ENCODE data around the gene ATXN7L3.

Gene ATXN7L3

GRCh38 chr17:44219108-44219615 lies 19.5 kb upstream of the ATXN7L3 start:
- no peaks in the 10 kb centered on the region for H4K20me1 ChIP-seq (ENCODE audit: insufficient read depth)
- H3K36me3 ChIP-seq (ENCODE audit: insufficient read depth), result peaks cover 9% of the 10 kb centered on the region; the same call in 1 of the 2 replicates
- peaks cover 33% of the 10 kb centered on the region for H3K4me1 ChIP-seq (ENCODE audit: low read depth, poor library complexity, severe bottlenecking)
- no peak overlapping the region for H3K4me3 ChIP-seq (IDR thresholded peaks at IDR 0.05; ENCODE audit: insufficient read depth, low read depth, low read length)
- H3K79me2 ChIP-seq (ENCODE audit: insufficient read depth, low read depth), result peaks cover 48% of the 10 kb centered on the region
- no peak overlapping the region for H3K4me2 ChIP-seq
- no peak overlapping the region for H2AFZ ChIP-seq (ENCODE audit: low read depth)
- H3K27me3 ChIP-seq (ENCODE audit: insufficient read depth, low read depth), result no peaks in the 10 kb centered on the region
- H3K27ac ChIP-seq, result peak overlapping the region; percentile 96
- H3K9ac ChIP-seq, result peak overlapping the region; percentile 79
- TF ChIP-seq CTCF (conservative IDR thresholded peaks at IDR 0.05; ENCODE audit: low read depth, low read length), result no peak

- H3K27me3 ChIP-seq (ENCODE audit: insufficient read depth, low read depth), result no peaks in the 10 kb centered on the region
- H3K79me2 ChIP-seq (ENCODE audit: insufficient read depth, low read depth), result peaks cover 48% of the 10 kb centered on the region
- H3K9ac ChIP-seq, result peak overlapping the region; percentile 79
- peak overlapping the region; percentile 69 for H3K4me3 ChIP-seq (IDR thresholded peaks at IDR 0.05; ENCODE audit: insufficient read depth, low read depth, low read length)
- TF ChIP-seq CTCF (conservative IDR thresholded peaks at IDR 0.05; ENCODE audit: low read depth, low read length), result peak; percentile 77
- peaks cover 9% of the 10 kb centered on the region; the same call in 1 of the 2 replicates for H3K36me3 ChIP-seq (ENCODE audit: insufficient read depth)
- no peaks in the 10 kb centered on the region for H4K20me1 ChIP-seq (ENCODE audit: insufficient read depth)
- peak overlapping the region; percentile 96 for H3K27ac ChIP-seq
- H3K4me1 ChIP-seq (ENCODE audit: low read depth, poor library complexity, severe bottlenecking), result peaks cover 33% of the 10 kb centered on the region
- peak overlapping the region; percentile 23; the same call in 1 of the 2 replicates for H2AFZ ChIP-seq (ENCODE audit: low read depth)
- H3K4me2 ChIP-seq, result peak overlapping the region; percentile 81; the same call in 1 of the 2 replicates
Observed at GRCh38 chr17:44218344-44219107, 18.8 kb upstream of the ATXN7L3 start.

GRCh38 chr17:44217738-44218343 lies 18.2 kb upstream of the ATXN7L3 start:
- H3K4me3 ChIP-seq (IDR thresholded peaks at IDR 0.05; ENCODE audit: insufficient read depth, low read depth, low read length), result peak overlapping the region; percentile 69
- H3K36me3 ChIP-seq (ENCODE audit: insufficient read depth), result peaks cover 9% of the 10 kb centered on the region; the same call in 1 of the 2 replicates
- H4K20me1 ChIP-seq (ENCODE audit: insufficient read depth), result no peaks in the 10 kb centered on the region
- H3K4me2 ChIP-seq, result peak overlapping the region; percentile 81
- no peak; the same call in 1 of the 2 replicates for TF ChIP-seq CTCF (conservative IDR thresholded peaks at IDR 0.05; ENCODE audit: low read depth, low read length)
- peaks cover 48% of the 10 kb centered on the region for H3K79me2 ChIP-seq (ENCODE audit: insufficient read depth, low read depth)
- peak overlapping the region; percentile 79 for H3K9ac ChIP-seq
- peak overlapping the region; percentile 96 for H3K27ac ChIP-seq
- H3K4me1 ChIP-seq (ENCODE audit: low read depth, poor library complexity, severe bottlenecking), result peaks cover 26% of the 10 kb centered on the region
- H2AFZ ChIP-seq (ENCODE audit: low read depth), result peak overlapping the region; percentile 23; the same call in 1 of the 2 replicates
- no peaks in the 10 kb centered on the region for H3K27me3 ChIP-seq (ENCODE audit: insufficient read depth, low read depth)

- H3K4me3 ChIP-seq (IDR thresholded peaks at IDR 0.05; ENCODE audit: insufficient read depth, low read depth, low read length), result no peak overlapping the region
- no peak for TF ChIP-seq CTCF (conservative IDR thresholded peaks at IDR 0.05; ENCODE audit: low read depth, low read length)
Observed at GRCh38 chr17:44216694-44217093, 17.0 kb upstream of the ATXN7L3 start.

More at GRCh38 chr17:44216694-44217093, 17.0 kb upstream of the ATXN7L3 start:
- no peaks in the 10 kb centered on the region for H3K27me3 ChIP-seq (ENCODE audit: insufficient read depth, low read depth)
- H4K20me1 ChIP-seq (ENCODE audit: insufficient read depth), result no peaks in the 10 kb centered on the region
- peaks cover 17% of the 10 kb centered on the region for H3K4me1 ChIP-seq (ENCODE audit: low read depth, poor library complexity, severe bottlenecking)
- peaks cover 9% of the 10 kb centered on the region; the same call in 1 of the 2 replicates for H3K36me3 ChIP-seq (ENCODE audit: insufficient read depth)
- peaks cover 38% of the 10 kb centered on the region for H3K79me2 ChIP-seq (ENCODE audit: insufficient read depth, low read depth)
- H3K9ac ChIP-seq, result peak overlapping the region; percentile 79; the same call in 1 of the 2 replicates
- peak overlapping the region; percentile 81 for H3K4me2 ChIP-seq
- H3K27ac ChIP-seq, result peak overlapping the region; percentile 96; the same call in 1 of the 2 replicates
- no peak overlapping the region for H2AFZ ChIP-seq (ENCODE audit: low read depth)

Measured in KMS-11 (cell line).